Cardiac fibroblast (primary cell): ENCODE measurements around the gene KRT8.

Experiments
- DNase-seq, 2 donors: peaks; one replicate each; pipeline versions ENCODE4 v3.0.0 to v3.0.0-alpha.2; 2010; ENCODE audit warnings: low read depth in 2 of 2
- H3K4me3 ChIP-seq, 2 donors: replicated peaks in 1 of 2; 1 replicate in 1 of 2; 2 replicates in 1 of 2; pipeline ENCODE4 v1.5.1; 2011; ENCODE audit warnings: low read depth in 2 of 2, low read length in 2 of 2, mild to moderate bottlenecking in 2 of 2, moderate library complexity in 1 of 2
- TF ChIP-seq, protein P1 (sequence below): IDR thresholded peaks from one replicate; pipeline ENCODE4 v1.5.1; 2011; ENCODE audit warnings: low read depth, mild to moderate bottlenecking, low read length, inconsistent platforms

The KRT8 gene

DNA sequence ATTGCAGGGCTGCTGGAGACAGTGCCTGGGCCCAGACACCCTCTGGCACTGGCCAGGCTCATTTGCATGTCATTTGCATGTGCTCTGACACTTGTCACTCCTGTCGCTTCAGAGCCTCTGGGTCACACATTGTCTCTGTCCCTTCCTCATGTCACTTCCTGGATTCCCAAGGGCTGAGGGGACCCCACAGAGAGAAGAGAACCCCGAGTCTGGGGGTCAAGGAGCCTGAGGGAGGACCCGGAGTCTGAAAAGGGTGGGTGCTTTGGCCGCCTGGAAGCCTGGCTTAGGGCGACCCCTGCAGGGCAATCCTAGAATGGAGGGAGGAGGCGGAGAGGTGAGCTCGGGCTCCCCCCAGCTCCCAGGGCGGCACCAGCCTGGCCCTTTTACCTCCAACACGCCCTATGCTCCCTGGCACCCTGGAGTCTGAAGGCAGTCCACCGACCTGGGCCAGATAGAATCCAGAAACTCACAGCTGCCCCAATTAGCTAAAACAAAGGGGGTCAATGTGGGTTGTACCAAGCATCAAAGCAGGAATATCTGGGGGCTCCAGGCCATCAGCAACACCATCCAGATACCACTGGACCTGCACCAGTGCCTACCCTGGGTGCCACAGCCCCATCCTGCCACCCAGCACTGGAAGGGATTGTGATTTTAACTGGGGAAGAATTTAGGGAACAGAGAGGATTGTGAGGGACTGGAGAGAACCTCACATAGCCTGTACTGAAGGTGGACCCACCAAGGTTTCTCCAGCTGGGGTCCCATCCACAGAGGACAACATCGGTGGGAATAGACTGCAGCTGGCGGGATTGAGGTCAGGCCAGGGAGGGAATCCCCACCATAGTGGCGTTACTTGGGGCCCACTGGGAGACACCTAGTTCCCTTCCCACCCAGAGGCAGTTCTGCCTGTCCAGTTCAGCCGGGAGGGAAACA lies 34.2 kb downstream of the KRT8 start:
- no peak overlapping the region for H3K4me3 ChIP-seq
- TF ChIP-seq, protein P1, sequence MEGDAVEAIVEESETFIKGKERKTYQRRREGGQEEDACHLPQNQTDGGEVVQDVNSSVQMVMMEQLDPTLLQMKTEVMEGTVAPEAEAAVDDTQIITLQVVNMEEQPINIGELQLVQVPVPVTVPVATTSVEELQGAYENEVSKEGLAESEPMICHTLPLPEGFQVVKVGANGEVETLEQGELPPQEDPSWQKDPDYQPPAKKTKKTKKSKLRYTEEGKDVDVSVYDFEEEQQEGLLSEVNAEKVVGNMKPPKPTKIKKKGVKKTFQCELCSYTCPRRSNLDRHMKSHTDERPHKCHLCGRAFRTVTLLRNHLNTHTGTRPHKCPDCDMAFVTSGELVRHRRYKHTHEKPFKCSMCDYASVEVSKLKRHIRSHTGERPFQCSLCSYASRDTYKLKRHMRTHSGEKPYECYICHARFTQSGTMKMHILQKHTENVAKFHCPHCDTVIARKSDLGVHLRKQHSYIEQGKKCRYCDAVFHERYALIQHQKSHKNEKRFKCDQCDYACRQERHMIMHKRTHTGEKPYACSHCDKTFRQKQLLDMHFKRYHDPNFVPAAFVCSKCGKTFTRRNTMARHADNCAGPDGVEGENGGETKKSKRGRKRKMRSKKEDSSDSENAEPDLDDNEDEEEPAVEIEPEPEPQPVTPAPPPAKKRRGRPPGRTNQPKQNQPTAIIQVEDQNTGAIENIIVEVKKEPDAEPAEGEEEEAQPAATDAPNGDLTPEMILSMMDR, result peak; percentile 92
- DNase-seq, result peak; percentile 47 to 54

DNA sequence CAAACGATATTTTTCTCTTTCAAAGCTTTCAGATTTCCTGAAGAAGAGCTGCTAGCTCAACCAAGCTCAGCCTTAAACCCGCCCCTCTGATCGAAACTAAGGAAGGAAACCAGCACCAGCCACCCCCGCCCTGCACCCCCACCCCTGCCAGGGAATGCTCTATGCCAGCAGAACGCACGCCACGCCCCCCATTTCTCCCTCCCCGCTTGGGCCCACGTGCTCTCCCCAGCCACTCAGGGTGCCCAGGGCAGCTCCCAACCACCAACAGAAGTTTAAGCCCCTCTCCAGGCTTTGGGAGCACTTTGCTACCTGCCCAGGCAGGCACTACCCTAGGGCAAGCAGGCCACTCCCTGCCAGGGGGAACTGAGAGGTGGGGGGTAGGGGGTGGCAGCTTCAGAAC lies 37.2 kb downstream of the KRT8 start:
- no peak for DNase-seq
- H3K4me3 ChIP-seq, result no peak overlapping the region
- TF ChIP-seq, protein P1, result no peak

DNA sequence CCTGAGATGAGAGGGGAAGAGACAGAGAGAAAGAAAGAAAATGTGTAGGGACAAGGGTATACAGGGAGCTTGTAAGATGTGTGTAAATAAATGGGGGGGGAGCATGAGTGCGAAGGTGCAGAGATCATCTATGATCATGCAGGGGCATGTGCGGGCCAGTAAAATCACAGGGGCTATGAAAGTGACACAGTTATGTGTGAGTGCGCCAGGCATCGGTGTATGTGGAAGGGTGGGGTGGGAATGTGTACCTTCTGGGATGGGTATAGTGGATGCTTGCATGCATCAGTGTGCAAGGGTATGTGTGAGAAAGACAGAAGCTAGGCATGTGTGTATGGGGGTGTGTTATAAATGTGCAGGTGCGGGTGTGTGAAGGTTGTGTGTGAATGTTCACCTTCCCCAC lies 37.7 kb downstream of the KRT8 start:
- TF ChIP-seq, protein P1, result no peak
- no peak overlapping the region for H3K4me3 ChIP-seq
- no peak for DNase-seq

DNA sequence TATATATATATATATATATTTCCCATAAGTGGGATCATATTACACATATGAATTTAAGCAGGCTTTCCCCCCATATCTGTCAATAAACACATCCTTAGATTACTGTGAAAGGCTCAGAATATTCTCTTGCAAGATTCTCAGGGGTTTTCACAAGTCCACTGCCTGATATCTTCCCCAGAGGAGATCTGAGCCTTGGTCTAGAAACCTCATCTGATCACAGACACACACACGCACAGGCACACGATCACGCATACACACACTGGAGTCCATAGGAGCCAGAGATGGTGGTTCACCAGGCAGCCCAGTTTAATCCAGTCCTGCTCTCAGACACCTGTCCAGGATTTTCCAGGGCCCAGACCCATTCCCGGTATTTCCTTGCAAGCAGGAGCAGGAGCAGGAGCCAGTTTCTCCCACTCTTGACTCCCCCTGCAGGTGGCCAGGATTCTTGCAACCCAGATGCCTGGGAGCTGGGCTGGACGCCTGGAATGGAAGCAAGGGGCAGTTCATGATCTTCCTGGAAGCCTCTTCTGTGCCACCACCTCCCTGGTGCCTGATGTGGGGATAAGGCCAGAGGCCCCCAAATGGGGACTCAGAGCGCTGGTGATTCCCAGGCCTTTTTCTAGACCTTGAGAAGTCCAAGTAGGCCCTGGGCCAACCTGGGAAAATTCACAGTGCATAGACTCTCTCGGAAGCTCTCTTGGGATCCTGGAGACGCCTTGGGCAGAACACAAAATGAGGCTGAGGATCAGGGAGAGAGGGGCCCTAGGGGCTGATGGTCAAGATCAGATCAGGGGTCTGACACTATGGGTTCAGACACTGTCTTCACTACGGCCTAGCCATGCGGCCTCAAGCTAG lies 39.6 kb downstream of the KRT8 start:
- no peak overlapping the region for H3K4me3 ChIP-seq
- peak; percentile 74 to 84 for DNase-seq
- TF ChIP-seq, protein P1, result peak; percentile 93

DNA sequence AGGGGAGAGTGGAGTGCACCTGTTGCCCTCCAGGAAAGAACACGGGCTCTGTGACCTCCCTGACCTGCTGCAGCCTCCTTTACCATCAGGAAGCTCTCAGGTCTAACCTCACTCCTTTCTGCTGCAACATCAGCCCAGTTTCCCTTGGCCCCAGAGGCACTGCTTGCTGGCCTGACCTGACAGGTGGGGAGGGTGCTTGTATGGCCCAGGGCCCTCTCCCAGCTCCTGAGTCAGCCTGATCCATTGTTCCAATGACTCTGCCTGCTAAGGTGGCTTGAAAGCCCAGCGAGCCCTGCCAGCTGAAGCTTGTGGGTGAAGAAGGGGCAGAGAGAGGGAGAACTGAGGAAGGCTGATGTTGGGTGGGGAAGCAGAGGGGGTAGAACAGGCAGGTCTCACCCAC lies 42.9 kb downstream of the KRT8 start:
- no peak overlapping the region for H3K4me3 ChIP-seq
- TF ChIP-seq, protein P1, result no peak
- DNase-seq, result no peak

DNA sequence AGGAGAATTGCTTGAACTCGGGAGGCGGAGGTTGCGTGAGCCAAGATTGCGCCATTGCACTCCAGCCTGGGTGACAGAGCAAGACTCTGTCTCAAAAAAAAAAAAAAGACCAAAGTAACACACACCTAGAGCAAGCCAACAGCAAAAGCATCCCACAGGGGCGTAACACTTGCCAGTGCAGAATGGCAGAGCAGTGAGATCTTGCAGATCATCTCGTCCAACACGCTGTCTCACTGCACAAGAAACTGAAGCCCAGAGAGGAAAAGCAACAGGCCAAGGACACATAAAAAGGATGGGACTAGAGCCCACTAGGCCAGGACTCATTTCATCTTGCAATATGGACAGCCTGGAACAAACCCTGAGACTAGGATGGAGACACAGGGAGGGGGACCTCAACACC lies 43.4 kb downstream of the KRT8 start:
- TF ChIP-seq, protein P1, result no peak
- no peak overlapping the region for H3K4me3 ChIP-seq

More for the DNA sequence above, 43.4 kb downstream of the KRT8 start:
- no peak for DNase-seq
